ENCODE results near the gene CACNA1C. TPM values are rescaled to one million over a fixed set of nuclear protein-coding genes. Genes with fewer than 3 reads are reported as not detected.
A peak's percentile ranks its signal among the peaks of the same experiment; 100 is the strongest.

Gene CACNA1C
- total and polyA plus RNA-seq, 8 donors: 0.31 to 55.8 (median 7.2) TPM

GRCh38 chr12:2319737-2320506 is 267.1 kb downstream of the CACNA1C start:
- no peak overlapping the region for H3K4me3 ChIP-seq
- H3K27ac ChIP-seq: peak overlapping the region in 1 of 5 donors; percentile 41
- TF ChIP-seq POLR2A (IDR thresholded peaks at IDR 0.05) (no peak), CTCF (IDR thresholded peaks at IDR 0.05) (no peak)
- intact Hi-C loops (cut with DNase I; ENCODE audit: low total_unique reads): no loop called here
- H3K27me3 ChIP-seq: peaks cover 0 to 8% (median 0%) of the 10 kb centered on the region in 3 donors
- H3K36me3 ChIP-seq: no peaks in the 10 kb centered on the region
- WGBS, 5 donors: 49 to 61% (median 55%) methylated on average over 6 of the region's 6 CpGs
- no peaks in the 10 kb centered on the region for H3K9me3 ChIP-seq
- DNase-seq: peak in 1 of 2 donors; percentile 60
- peaks cover 0 to 39% (median 16%) of the 10 kb centered on the region in 4 donors for H3K4me1 ChIP-seq

GRCh38 chr12:2320841-2321240 is 268.1 kb downstream of the CACNA1C start:
- intact Hi-C loops (cut with DNase I; ENCODE audit: low total_unique reads): no loop called here
- H3K27ac ChIP-seq: peak overlapping the region in 1 of 5 donors; percentile 41
- H3K4me3 ChIP-seq: no peak overlapping the region
- TF ChIP-seq POLR2AphosphoS5 (IDR thresholded peaks at IDR 0.05) (no peak), POLR2A (IDR thresholded peaks at IDR 0.05) (no peak), EP300 (IDR thresholded peaks at IDR 0.05) (no peak), CTCF (IDR thresholded peaks at IDR 0.05) (no peak)
- WGBS, 5 donors: 37 to 70% (median 54%) methylated on average over 3 to 4 of the region's 4 CpGs
- no peak for DNase-seq
- no peaks in the 10 kb centered on the region for H3K36me3 ChIP-seq
- H3K9me3 ChIP-seq: no peaks in the 10 kb centered on the region
- H3K27me3 ChIP-seq: peaks cover 0 to 8% (median 0%) of the 10 kb centered on the region in 3 donors
- H3K4me1 ChIP-seq: peaks cover 0 to 41% (median 16%) of the 10 kb centered on the region in 4 donors

GRCh38 chr12:2322554-2323120 is 269.9 kb downstream of the CACNA1C start:
- peaks cover 0 to 8% (median 0%) of the 10 kb centered on the region in 3 donors for H3K27me3 ChIP-seq
- H3K9me3 ChIP-seq: no peaks in the 10 kb centered on the region
- no peak overlapping the region for H3K4me3 ChIP-seq
- intact Hi-C loops (cut with DNase I; ENCODE audit: low total_unique reads): no loop called here
- peaks cover 0 to 41% (median 16%) of the 10 kb centered on the region in 4 donors for H3K4me1 ChIP-seq
- WGBS, 5 donors: 74 to 85% (median 83%) methylated on average over 14 of the region's 14 CpGs
- no peak for DNase-seq
- peak overlapping the region in 1 of 5 donors; percentile 72 for H3K27ac ChIP-seq
- no peaks in the 10 kb centered on the region for H3K36me3 ChIP-seq
- no peak for TF ChIP-seq POLR2A (IDR thresholded peaks at IDR 0.05)
- no peak for TF ChIP-seq EP300 (IDR thresholded peaks at IDR 0.05)
- no peak for TF ChIP-seq CTCF (IDR thresholded peaks at IDR 0.05)
- TF ChIP-seq POLR2AphosphoS5 (IDR thresholded peaks at IDR 0.05): no peak

GRCh38 chr12:2323532-2324255 is 270.9 kb downstream of the CACNA1C start:
- Histone ChIP-seq H3K27ac (peak overlapping the region in 2 of 5 donors; percentile 61 to 72), H3K4me3 (no peak overlapping the region), H3K9me3 (no peaks in the 10 kb centered on the region), H3K27me3 (peaks cover 0 to 8% (median 0%) of the 10 kb centered on the region in 3 donors), H3K4me1 (peaks cover 0 to 41% (median 16%) of the 10 kb centered on the region in 4 donors), H3K36me3 (no peaks in the 10 kb centered on the region)
- TF ChIP-seq CTCF (IDR thresholded peaks at IDR 0.05): no peak
- no peak for TF ChIP-seq EP300 (IDR thresholded peaks at IDR 0.05)
- TF ChIP-seq POLR2A (IDR thresholded peaks at IDR 0.05): no peak
- TF ChIP-seq POLR2AphosphoS5 (IDR thresholded peaks at IDR 0.05): no peak
- WGBS, 5 donors: 52 to 70% (median 62%) methylated on average over 9 of the region's 9 CpGs
- DNase-seq: peak in 1 of 2 donors; percentile 44
- intact Hi-C loops (cut with DNase I; ENCODE audit: low total_unique reads): no loop called here
